Stimulated activated CD4-positive, alpha-beta T cell treated with anti-CD3 and anti-CD28 coated beads, Interleukin-4, amount 100 ng/mL, for 24 hours (primary cell): ENCODE data around the gene CDK11B.
A peak's percentile ranks its signal among the peaks of the same experiment; 100 is the strongest.

Experiments used
- DNase-seq: peaks from one replicate; pipeline ENCODE4 v3.0.0-alpha.2; 2020

Gene CDK11B

GRCh38 chr1:1626207-1627141 lies 32.3 kb downstream of the CDK11B start:
- DNase-seq: no peak

GRCh38 chr1:1625824-1626206 lies 33.0 kb downstream of the CDK11B start:
- no peak for DNase-seq

- no peak for DNase-seq
These were observed 33.4 kb downstream of the CDK11B start for GRCh38 chr1:1625404-1625775.

GRCh38 chr1:1624443-1625403 lies 34.1 kb downstream of the CDK11B start:
- DNase-seq: no peak

DNA sequence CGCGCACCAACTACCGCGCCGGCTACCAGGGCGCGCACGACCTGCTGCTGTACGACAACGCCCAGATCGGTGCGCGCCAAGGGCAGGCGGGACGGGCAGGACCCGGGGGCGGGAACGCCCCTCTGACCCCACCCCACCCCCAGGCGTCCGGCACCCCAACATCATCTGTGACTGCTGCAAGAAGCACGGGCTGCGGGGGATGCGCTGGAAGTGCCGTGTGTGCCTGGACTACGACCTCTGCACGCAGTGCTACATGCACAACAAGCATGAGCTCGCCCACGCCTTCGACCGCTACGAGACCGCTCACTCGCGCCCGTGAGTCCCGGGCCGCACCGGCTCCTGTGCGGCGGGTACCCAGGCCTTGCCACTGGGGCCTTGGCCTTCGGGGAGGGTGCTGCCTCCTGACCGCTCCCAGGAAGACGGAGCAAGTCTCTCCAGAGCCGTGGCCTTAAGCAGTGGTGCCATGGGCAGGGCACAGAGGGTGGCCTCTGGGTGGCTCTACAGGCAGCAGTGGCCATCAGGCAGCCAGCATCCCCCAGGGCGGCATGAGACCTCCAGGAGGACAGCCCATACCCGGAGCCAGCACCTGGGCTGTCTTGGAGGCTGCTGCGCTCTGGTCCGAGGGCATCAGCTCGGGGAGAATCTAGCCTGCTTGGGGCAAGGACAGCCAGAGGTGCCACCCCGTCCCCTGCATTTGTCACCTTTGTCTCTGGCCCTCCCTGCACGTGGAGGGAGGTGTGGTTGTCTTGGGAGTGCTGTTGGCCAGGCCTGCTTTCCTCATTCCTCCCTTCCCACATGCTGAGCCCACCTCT lies 35.0 kb downstream of the CDK11B start:
- DNase-seq: no peak

DNA sequence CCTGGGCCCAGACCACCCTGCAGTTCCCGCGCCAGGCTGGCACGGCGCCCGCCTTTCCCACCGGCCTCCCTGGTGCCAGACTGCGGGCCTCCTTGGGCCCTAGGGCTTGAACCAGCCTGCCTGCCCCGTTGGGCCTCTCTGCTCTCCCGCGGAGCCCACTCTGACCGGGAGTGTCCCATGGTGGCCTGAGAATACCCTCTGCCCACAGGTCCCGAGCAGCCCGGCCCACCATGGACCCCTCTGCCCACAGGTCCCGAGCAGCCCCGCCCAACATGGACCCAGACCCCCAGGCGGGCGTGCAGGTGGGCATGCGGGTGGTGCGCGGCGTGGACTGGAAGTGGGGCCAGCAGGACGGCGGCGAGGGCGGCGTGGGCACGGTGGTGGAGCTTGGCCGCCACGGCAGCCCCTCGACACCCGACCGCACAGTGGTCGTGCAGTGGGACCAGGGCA lies 35.6 kb downstream of the CDK11B start:
- DNase-seq: no peak

DNA sequence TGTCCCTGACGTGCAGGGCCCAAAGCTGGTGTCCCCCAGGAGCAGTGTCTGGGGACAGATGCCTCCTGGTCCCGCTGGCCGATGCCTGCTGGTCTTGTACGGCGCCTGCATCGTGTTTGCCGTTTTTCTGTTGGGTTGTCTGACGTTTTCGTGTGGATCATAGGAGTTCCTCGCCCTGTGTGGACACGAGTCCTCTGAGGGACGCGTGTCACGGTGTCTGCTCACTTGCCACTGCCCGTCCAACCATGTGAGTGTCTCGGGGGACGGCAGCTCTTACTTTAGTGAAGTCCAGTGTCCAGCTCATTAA lies 36.1 kb downstream of the CDK11B start:
- no peak for DNase-seq

DNA sequence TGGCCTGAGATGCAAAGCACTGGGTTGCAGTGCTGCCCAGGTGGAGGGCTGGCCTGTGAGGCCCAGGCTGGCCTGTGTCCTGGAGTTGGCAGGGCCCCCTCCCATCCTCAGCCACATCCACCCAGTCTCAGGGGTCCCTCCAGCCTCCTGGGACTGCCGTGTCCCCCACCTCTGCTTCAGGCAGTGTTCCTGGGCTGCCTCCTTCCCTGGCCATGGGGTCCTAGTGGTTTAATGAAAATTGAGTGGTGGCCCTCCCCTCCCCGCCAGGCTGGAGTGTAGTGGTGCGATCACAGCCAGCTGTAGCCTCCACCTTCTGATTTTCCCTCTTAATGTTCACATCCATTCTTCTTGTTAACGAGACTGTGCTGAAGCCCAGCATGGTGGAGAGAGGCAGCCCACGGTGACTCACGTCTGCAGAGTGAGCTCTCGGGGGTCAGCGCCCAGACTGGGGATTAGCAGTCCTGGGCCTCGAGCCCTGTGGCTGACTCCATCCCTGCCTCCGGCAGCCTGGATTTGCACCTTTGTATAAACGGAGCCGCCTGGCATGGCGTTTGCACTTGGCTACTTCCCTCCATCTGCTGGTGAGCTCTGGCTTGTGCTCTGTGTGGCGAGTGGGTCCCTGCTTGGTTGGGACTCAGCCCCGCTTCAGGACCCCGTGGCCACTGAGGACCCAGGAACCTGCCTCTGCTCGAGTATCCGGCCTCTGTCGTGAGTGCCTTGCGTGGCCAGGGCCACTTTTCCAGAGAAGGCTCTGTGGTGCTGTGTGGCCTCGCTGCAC lies 36.6 kb downstream of the CDK11B start:
- no peak for DNase-seq

DNA sequence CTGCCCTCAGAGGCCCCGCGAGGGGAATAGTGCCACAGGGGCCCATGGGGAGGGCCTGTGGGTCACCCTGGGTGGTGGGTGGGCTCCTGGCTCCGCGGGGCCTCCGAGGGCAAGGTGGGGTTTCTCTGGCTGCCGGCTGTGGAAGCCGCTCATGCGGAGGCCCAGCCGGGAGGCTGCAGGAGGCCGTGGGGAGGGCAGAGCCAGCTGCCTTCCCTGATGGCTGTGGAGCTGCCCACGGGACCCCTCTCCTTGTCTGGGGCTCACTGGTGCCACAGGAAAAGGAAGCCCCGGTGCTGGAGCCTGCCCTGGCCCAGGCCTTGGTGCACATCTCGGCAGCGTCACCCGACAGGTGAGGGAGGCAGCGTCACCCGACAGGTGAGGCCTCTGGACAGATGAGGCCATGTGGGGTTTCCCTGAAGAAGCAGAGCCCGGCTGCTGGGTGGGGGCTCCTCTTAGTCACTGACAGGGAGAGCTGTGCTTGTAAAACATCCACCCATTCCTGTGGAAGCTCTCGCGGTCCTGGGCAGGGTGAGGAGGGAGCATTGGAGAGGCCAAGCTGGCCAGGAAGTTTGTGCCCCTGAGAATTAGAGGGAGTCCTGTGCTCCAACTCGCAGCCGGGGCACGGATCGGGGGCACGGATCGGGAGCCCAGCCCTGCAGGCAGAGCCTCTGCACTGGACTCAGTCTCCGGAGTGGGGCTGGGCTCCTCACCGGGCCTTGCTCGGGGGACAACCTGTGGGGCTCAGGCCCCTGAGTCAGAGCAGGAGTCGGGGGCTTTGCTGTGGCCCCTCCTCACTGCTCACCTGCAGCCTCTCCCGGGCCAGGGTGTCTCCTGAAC lies 37.4 kb downstream of the CDK11B start:
- DNase-seq: no peak

DNA sequence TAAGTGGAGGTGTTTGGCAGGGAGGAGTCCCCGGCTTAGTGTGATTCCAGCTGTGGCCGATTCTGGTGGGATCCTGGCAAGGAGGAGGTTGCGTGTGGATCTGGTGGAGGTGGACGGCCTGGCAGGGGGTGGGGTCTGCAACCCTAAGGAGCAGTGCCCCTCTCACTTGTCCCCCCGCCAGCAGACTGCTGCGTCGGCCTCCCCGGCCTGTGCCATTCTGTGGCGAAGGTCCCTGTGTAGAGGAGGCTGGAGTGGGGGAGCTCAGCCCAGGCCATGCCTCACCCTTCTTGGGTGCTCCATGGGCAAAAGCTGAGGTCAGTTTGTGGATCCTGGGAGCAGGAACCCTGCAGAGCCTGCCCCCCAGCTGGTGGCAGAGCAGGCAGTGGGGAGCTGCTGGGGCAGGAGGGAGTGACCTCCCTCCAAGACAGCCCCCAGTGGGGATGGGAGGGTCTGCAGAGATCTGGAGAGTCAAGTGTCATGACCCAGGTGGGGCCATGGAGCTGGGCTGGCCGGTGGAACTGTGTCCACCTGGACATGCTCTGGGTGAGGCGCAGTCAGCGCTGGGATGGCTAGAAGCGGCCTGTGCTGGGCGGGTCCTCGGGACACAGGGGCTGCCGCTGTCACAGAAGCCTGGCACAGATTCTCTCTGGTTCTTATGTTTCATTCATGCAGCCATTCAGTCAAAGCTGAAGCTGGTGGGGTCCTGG lies 38.2 kb downstream of the CDK11B start:
- no peak for DNase-seq

DNA sequence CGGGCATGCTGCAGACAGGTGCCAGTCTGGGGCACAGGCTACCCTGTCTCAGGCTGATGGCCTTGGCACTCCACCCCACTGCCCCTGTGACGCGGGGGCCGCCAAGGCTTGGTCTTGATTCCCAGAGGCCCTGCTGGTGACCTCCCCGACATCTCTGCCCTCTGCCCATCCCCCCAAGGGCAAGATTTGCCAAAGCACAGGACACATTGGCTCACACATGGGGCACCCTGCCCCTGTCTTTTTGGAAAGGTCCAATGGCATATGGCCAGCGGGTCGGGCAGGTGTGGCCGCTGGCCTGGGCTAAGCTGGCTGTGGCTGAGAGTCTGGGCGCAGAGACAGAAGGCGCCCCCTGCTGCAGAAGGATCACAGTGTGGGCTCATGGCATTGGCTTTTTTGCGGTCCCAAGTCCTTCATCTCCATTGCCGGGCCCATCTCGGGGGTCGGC lies 38.9 kb downstream of the CDK11B start:
- DNase-seq: no peak

DNA sequence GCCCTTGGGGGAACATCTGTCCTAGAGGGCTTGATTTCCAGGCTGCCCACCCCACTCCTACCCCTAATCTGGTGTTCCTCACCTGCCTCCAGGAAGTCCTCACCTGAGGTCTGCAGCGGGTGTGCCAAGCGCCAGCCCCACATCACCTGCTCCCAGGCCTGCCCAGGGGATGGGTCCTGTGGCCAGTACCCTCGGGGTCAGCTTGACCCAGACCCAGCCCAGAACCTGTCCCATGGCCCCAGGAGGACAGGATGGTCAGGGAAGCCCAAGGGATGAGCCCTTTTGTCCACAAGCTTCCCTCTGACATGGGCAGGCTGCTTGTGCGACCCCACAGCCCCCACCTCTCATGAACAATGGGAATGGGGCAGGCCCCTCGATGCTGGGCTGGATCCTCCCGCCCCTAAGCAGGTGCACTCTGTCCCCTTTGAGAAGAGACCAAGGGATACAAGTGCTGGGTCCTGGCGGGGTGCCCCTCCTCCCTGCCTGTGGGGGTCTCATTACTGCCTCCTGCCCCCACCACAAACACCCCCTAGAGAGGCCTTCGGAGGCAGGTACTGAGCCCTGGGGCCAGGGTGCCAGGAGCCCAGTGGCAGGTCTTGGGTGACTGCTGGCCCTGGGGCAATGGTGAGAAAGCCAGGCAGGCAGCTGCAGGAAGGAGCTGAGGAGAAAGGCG lies 40.3 kb downstream of the CDK11B start:
- no peak for DNase-seq

- DNase-seq: no peak
These were observed 40.9 kb downstream of the CDK11B start for GRCh38 chr1:1617925-1618324.

DNA sequence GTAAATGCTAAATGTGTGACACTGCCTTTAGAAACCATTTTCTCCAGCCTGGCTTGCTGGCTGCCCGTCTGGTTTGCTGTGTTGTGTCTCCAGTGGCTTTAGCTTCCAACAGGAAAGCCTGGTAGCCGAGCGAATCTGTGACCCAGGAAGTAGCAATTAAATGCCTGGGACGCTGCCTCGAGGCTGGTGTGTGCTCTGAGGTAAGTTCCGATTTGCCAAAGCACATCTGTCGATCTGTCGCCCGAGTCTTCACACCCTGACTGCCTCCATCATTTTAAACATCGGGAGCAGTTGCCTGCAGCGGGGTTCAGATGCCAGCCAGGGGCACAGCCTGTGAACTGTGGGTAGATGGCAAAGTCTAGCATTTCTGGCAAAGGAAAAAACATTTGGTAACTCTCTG lies 41.3 kb downstream of the CDK11B start:
- no peak for DNase-seq

- DNase-seq: no peak
These were observed 42.0 kb downstream of the CDK11B start for GRCh38 chr1:1616838-1617237.

DNA sequence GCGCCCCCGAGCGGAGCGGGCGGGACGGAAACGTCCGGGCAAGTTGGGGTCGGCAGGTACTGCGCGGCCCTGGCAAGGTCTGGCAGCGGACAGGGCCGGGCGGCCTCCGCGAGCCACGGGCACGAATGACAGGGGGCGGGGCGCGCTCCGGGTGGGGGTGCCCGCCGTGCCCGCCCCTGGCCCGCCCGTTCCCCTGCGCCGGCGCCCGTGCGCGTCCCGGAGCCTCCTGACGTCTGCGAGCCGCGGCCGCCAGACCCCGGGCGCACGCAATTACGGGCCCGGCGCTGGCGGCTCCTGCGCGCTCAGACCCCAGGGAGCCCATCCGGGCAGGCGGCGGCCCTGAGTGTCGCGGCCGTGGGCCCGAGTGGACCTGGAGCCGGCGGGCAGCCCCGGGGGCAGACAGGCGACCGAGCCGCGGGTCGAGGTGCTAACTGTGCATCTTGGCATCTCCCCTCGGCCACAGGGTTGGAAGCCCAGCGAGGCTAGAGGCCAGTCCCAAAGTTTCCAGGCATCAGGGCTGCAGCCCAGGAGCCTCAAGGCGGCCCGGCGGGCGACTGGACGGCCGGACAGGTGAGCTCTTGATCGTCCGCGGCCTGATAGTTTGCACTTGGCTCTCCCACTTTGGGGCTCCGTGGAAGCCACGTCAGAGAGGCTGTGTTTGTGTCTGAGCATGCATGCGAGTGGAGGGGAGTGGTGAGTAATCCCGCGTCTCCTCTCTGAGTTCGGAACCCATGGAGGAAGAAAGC lies 42.6 kb downstream of the CDK11B start:
- DNase-seq: peak; percentile 43

- peak; percentile 96 for DNase-seq
These were observed 43.4 kb downstream of the CDK11B start, which contains the start of gene MIB2 for GRCh38 chr1:1615256-1616044. Gene MIB2, plus strand, starts transcription at chr1:1615500. Its CDS starts 7,953 bp downstream, at chr1:1623453.

DNA sequence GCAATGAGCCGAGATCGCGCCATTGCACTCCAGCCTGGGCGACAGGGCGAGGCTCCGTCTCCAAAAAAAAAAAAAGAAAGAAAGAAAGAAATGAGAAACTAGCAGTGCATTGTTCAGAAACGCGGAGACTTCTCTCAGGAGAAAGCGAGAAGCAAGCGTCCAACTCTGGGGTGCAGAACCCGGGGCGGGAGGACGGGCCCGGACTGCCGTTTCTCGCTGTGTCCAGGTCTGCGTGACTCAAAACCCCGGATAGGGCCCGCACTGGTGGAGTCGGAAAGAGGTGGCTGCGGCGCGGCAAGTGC lies 43.9 kb downstream of the CDK11B start:
- DNase-seq: no peak
